HG02970 (cell line): ENCODE data around the gene USP31.

Source experiments
- ATAC-seq: cut with Tn5 transposase; IDR thresholded peaks from one replicate; pipeline ENCODE4 v1.9.1; 2021; ENCODE audit warnings: mild to moderate bottlenecking, moderate library complexity, moderate number of reproducible peaks; ENCODE audit not compliant: unreplicated experiment, low FRiP score

Gene USP31

GRCh38 chr16:23027386-23027785, 121.9 kb downstream of the USP31 start:
- ATAC-seq, result no peak

GRCh38 chr16:23026784-23027362, 122.4 kb downstream of the USP31 start:
- no peak for ATAC-seq

GRCh38 chr16:23025692-23026307, 123.5 kb downstream of the USP31 start:
- no peak for ATAC-seq

- ATAC-seq, result no peak
Measured at GRCh38 chr16:23024044-23024443, 125.2 kb downstream of the USP31 start.

GRCh38 chr16:23020084-23020483, 129.2 kb downstream of the USP31 start:
- no peak for ATAC-seq

GRCh38 chr16:23016368-23016767, 132.9 kb downstream of the USP31 start:
- ATAC-seq, result no peak

- no peak for ATAC-seq
Measured at GRCh38 chr16:23015580-23015979, 133.7 kb downstream of the USP31 start.

- ATAC-seq, result no peak
Measured at GRCh38 chr16:23014592-23014991, 134.7 kb downstream of the USP31 start.
